ENCODE data around the gene TMEM156. TPM values are rescaled to one million over a fixed set of nuclear protein-coding genes. Genes with fewer than 3 reads are reported as not detected.

Gene TMEM156
- total RNA-seq, 1 donor from 2014 or later, result not detected

Other genes with a start within 250 kb of the TMEM156 start
- gene TLR10, start 249.4 kb downstream of the TMEM156 start, total RNA-seq, result 0.22 TPM
- 4.9 TPM for gene TLR1, start 227.6 kb downstream of the TMEM156 start, total RNA-seq
- 1.2 TPM for gene TLR6, start 175.6 kb downstream of the TMEM156 start, total RNA-seq
- gene FAM114A1, start 164.6 kb downstream of the TMEM156 start, total RNA-seq, result 26.1 TPM
- 15.0 TPM for gene KLHL5, start 29.8 kb upstream of the TMEM156 start, total RNA-seq
- 9.4 TPM for gene WDR19, start 150.1 kb upstream of the TMEM156 start, total RNA-seq

All from cardiac septum (tissue), 1 donor.